ENCODE results near the gene IGSF10. TPM values are rescaled to one million over a fixed set of nuclear protein-coding genes. Genes with fewer than 3 reads are reported as not detected.

Gene IGSF10
- total and polyA plus RNA-seq, 4 donors = 0.24 to 1.6 (median 0.73) TPM

- no peaks in the 10 kb centered on the region for H3K9me3 ChIP-seq (ENCODE audit: control insufficient read depth in 4 of 4, low read length in 3 of 4)
- TF ChIP-seq RXRA (IDR thresholded peaks at IDR 0.05) (no peak), GABPA (IDR thresholded peaks at IDR 0.05 in 1 of 2, conservative IDR thresholded peaks at IDR 0.05 in 1 of 2) (no peak), SP1 (IDR thresholded peaks at IDR 0.05) (no peak), EGR1 (IDR thresholded peaks at IDR 0.05; ENCODE audit: low read depth in 2 of 2) (no peak), HNF4G (IDR thresholded peaks at IDR 0.05) (no peak), ZBTB33 (IDR thresholded peaks at IDR 0.05) (no peak), YY1 (IDR thresholded peaks at IDR 0.05) (no peak), HNF4A (conservative IDR thresholded peaks at IDR 0.05) (no peak), NR2F2 (IDR thresholded peaks at IDR 0.05) (no peak), FOXA2 (IDR thresholded peaks at IDR 0.05) (no peak), TAF1 (conservative IDR thresholded peaks at IDR 0.05) (no peak), JUND (IDR thresholded peaks at IDR 0.05) (no peak), REST (IDR thresholded peaks at IDR 0.05) (no peak)
- TF ChIP-seq, protein P1, sequence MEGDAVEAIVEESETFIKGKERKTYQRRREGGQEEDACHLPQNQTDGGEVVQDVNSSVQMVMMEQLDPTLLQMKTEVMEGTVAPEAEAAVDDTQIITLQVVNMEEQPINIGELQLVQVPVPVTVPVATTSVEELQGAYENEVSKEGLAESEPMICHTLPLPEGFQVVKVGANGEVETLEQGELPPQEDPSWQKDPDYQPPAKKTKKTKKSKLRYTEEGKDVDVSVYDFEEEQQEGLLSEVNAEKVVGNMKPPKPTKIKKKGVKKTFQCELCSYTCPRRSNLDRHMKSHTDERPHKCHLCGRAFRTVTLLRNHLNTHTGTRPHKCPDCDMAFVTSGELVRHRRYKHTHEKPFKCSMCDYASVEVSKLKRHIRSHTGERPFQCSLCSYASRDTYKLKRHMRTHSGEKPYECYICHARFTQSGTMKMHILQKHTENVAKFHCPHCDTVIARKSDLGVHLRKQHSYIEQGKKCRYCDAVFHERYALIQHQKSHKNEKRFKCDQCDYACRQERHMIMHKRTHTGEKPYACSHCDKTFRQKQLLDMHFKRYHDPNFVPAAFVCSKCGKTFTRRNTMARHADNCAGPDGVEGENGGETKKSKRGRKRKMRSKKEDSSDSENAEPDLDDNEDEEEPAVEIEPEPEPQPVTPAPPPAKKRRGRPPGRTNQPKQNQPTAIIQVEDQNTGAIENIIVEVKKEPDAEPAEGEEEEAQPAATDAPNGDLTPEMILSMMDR (IDR thresholded peaks at IDR 0.05; ENCODE audit: low read depth, low read length, missing input control) = no peak
- TF ChIP-seq, protein P2, sequence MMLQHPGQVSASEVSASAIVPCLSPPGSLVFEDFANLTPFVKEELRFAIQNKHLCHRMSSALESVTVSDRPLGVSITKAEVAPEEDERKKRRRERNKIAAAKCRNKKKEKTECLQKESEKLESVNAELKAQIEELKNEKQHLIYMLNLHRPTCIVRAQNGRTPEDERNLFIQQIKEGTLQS (IDR thresholded peaks at IDR 0.05) = no peak
- TF ChIP-seq, protein P3, sequence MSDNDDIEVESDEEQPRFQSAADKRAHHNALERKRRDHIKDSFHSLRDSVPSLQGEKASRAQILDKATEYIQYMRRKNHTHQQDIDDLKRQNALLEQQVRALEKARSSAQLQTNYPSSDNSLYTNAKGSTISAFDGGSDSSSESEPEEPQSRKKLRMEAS (IDR thresholded peaks at IDR 0.05) = no peak
- 79% methylated on average over 5 of the region's 5 CpGs for whole genome bisulfite sequencing
- no peak for DNase-seq (ENCODE audit: low spot score)
- H3K27me3 ChIP-seq (ENCODE audit: control insufficient read depth in 4 of 4, insufficient read depth in 4 of 4, low read length in 3 of 4) = no peaks in the 10 kb centered on the region
- H3K4me1 ChIP-seq (ENCODE audit: control insufficient read depth in 4 of 4, insufficient read depth in 4 of 4, low read length in 3 of 4) = no peaks in the 10 kb centered on the region
- H3K27ac ChIP-seq (ENCODE audit: low read depth in 1 of 2, low read length in 2 of 2) = no peak overlapping the region
- no peak overlapping the region for H3K4me3 ChIP-seq (ENCODE audit: low read depth in 1 of 3, low read length in 3 of 3)
- no peak overlapping the region for H3K9ac ChIP-seq (ENCODE audit: low read depth in 1 of 2, low read length in 2 of 2)
- no peaks in the 10 kb centered on the region for H3K36me3 ChIP-seq (ENCODE audit: control insufficient read depth in 4 of 4, insufficient read depth in 3 of 4, low read depth in 1 of 4, low read length in 3 of 4)
These were observed 15.4 kb downstream of the IGSF10 start for GRCh38 chr3:151445273-151446001.
